ENCODE data around the gene PSMD3.
"Not testable (repeated sequence)": the region's sequence is repeated elsewhere in the genome, so short reads cannot be mapped to it uniquely, and the experiment has no call there.

The PSMD3 gene

GRCh38 chr17:39994448-39994847 lies 13.8 kb downstream of the PSMD3 start:
- TF ChIP-seq, protein P1, sequence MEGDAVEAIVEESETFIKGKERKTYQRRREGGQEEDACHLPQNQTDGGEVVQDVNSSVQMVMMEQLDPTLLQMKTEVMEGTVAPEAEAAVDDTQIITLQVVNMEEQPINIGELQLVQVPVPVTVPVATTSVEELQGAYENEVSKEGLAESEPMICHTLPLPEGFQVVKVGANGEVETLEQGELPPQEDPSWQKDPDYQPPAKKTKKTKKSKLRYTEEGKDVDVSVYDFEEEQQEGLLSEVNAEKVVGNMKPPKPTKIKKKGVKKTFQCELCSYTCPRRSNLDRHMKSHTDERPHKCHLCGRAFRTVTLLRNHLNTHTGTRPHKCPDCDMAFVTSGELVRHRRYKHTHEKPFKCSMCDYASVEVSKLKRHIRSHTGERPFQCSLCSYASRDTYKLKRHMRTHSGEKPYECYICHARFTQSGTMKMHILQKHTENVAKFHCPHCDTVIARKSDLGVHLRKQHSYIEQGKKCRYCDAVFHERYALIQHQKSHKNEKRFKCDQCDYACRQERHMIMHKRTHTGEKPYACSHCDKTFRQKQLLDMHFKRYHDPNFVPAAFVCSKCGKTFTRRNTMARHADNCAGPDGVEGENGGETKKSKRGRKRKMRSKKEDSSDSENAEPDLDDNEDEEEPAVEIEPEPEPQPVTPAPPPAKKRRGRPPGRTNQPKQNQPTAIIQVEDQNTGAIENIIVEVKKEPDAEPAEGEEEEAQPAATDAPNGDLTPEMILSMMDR (IDR thresholded peaks at IDR 0.05; ENCODE audit: control insufficient read depth, insufficient read depth, low read depth, low read length, missing control alignments), result no peak
- DNase-seq (ENCODE audit: low read depth), result no peak
- H3K4me3 ChIP-seq (ENCODE audit: control insufficient read depth, low read depth, low read length), result no peak overlapping the region

DNA sequence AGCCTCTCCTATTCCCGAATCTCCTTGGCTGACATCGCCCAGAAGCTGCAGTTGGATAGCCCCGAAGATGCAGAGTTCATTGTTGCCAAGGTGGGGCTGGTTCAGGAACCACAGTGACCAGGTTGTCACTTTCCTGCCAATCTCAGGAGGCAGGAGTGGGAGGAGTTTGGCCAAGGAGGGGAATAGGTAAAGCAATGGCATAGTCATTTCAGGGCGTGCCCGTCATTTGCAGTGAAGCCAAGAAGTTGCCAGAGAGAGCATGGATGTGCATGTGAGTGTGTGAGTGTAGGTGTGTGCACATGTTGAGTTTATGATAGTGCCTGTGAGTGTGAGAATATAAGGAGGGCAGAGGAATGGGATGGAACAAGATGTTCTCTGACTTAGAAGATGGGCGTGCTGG lies 14.8 kb downstream of the PSMD3 start:
- no peak overlapping the region for H3K4me3 ChIP-seq (ENCODE audit: control insufficient read depth, low read depth, low read length)
- TF ChIP-seq, protein P1 (IDR thresholded peaks at IDR 0.05; ENCODE audit: control insufficient read depth, insufficient read depth, low read depth, low read length, missing control alignments), result no peak
- no peak for DNase-seq (ENCODE audit: low read depth)

- no peak for DNase-seq (ENCODE audit: low read depth)
- TF ChIP-seq, protein P1 (IDR thresholded peaks at IDR 0.05; ENCODE audit: control insufficient read depth, insufficient read depth, low read depth, low read length, missing control alignments), result no peak
- no peak overlapping the region for H3K4me3 ChIP-seq (ENCODE audit: control insufficient read depth, low read depth, low read length)
These were observed 15.6 kb downstream of the PSMD3 start for GRCh38 chr17:39996162-39996561.

- no peak for DNase-seq (ENCODE audit: low read depth)
- TF ChIP-seq, protein P1 (IDR thresholded peaks at IDR 0.05; ENCODE audit: control insufficient read depth, insufficient read depth, low read depth, low read length, missing control alignments), result no peak
- H3K4me3 ChIP-seq (ENCODE audit: control insufficient read depth, low read depth, low read length), result no peak overlapping the region
These were observed 16.2 kb downstream of the PSMD3 start for GRCh38 chr17:39996800-39997199.

GRCh38 chr17:39997543-39997942 lies 16.9 kb downstream of the PSMD3 start:
- H3K4me3 ChIP-seq (ENCODE audit: control insufficient read depth, low read depth, low read length), result no peak overlapping the region
- TF ChIP-seq, protein P1 (IDR thresholded peaks at IDR 0.05; ENCODE audit: control insufficient read depth, insufficient read depth, low read depth, low read length, missing control alignments), result no peak
- DNase-seq (ENCODE audit: low read depth), result no peak

- DNase-seq (ENCODE audit: low read depth), result no peak
- TF ChIP-seq, protein P1 (IDR thresholded peaks at IDR 0.05; ENCODE audit: control insufficient read depth, insufficient read depth, low read depth, low read length, missing control alignments), result no peak
- no peak overlapping the region for H3K4me3 ChIP-seq (ENCODE audit: control insufficient read depth, low read depth, low read length)
These were observed 18.5 kb downstream of the PSMD3 start for GRCh38 chr17:39999067-39999466.

GRCh38 chr17:40000161-40000560 lies 19.6 kb downstream of the PSMD3 start:
- TF ChIP-seq, protein P1 (IDR thresholded peaks at IDR 0.05; ENCODE audit: control insufficient read depth, insufficient read depth, low read depth, low read length, missing control alignments), result no peak
- H3K4me3 ChIP-seq (ENCODE audit: control insufficient read depth, low read depth, low read length), result no peak overlapping the region
- no peak for DNase-seq (ENCODE audit: low read depth)

GRCh38 chr17:40001335-40001734 lies 20.7 kb downstream of the PSMD3 start:
- DNase-seq (ENCODE audit: low read depth); H3K4me3 ChIP-seq (ENCODE audit: control insufficient read depth, low read depth, low read length): not testable (repeated sequence)

Data from AG09309 (cell line).